SU-DHL-6 (cell line): ENCODE measurements around the gene DOCK10.

Experiments used
- EZH2phosphoT487 ChIP-seq: fragments of 200-600 bp; sonication (generic), shearing (Covaris generic); conservative IDR thresholded peaks from 2 replicates; pipeline ENCODE4 v1.6.1; 2018; ENCODE audit warnings: mild to moderate bottlenecking, antibody characterized with exemption, low read length, moderate library complexity, mixed read lengths
- TF ChIP-seq, protein P1 (sequence below): fragments of 200-600 bp; sonication (generic); IDR thresholded peaks from one replicate; pipeline ENCODE4 v1.5.1; 2017; ENCODE audit warnings: antibody characterized with exemption, mild to moderate bottlenecking, low read length, moderate library complexity; ENCODE audit not compliant: insufficient read depth, poor library complexity, severe bottlenecking

DNA sequence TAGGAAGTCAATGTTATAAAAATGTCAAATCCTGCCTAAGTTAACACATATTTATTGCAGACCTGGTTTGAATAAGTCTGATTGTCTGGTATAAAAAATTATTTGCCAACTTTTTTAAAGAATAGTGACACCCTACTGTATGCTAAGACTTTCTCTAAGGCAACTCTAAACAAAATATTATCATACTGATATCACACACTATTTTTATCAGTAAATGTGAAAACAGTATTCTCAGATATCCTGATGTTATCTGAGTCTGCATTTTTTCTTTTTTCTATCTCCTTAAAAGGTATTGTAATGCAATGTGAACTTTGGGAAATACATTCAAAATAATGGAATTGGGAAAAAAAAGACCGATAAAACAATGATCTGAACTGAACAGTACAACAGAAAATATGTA is 127.1 kb downstream of the DOCK10 start:
- TF ChIP-seq, protein P1, sequence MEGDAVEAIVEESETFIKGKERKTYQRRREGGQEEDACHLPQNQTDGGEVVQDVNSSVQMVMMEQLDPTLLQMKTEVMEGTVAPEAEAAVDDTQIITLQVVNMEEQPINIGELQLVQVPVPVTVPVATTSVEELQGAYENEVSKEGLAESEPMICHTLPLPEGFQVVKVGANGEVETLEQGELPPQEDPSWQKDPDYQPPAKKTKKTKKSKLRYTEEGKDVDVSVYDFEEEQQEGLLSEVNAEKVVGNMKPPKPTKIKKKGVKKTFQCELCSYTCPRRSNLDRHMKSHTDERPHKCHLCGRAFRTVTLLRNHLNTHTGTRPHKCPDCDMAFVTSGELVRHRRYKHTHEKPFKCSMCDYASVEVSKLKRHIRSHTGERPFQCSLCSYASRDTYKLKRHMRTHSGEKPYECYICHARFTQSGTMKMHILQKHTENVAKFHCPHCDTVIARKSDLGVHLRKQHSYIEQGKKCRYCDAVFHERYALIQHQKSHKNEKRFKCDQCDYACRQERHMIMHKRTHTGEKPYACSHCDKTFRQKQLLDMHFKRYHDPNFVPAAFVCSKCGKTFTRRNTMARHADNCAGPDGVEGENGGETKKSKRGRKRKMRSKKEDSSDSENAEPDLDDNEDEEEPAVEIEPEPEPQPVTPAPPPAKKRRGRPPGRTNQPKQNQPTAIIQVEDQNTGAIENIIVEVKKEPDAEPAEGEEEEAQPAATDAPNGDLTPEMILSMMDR = no peak
- TF ChIP-seq EZH2phosphoT487 = no peak
